Caki2 (cell line): ENCODE results near the gene ZGRF1. TPM values are rescaled to one million over a fixed set of nuclear protein-coding genes. Genes with fewer than 3 reads are reported as not detected.
"Not testable (repeated sequence)": the region's sequence is repeated elsewhere in the genome, so short reads cannot be mapped to it uniquely, and the experiment has no call there.

ENCODE experiments used
- DNase-seq: peaks from one replicate; pipeline ENCODE4 v3.0.0-alpha.2; 2015; ENCODE audit warnings: low read depth
- in situ Hi-C: cut with HindIII; loops from 2 replicates; pipeline ENCODE4 v1.10.0; 2016; ENCODE audit warnings: low sequenced_read_pairs, low pct_unique_long_range_greater_than_20kb, mixed read lengths
- total RNA-seq: library from RNA; depleted of rRNA; stranded (reverse); fragments of >200 nt; shearing (Covaris generic); gene quantifications from 2 replicates; pipeline ENCODE4 v1.2.3, GENCODE V29; 2014; ENCODE audit warnings: low replicate concordance

ZGRF1 gene
- total RNA-seq, 1 experiment from 2014 or later = 3.6 TPM

- DNase-seq = no peak
- in situ Hi-C loops = no loop called here
These were observed 73.1 kb downstream of the ZGRF1 start for GRCh38 chr4:112563431-112564200.

DNA sequence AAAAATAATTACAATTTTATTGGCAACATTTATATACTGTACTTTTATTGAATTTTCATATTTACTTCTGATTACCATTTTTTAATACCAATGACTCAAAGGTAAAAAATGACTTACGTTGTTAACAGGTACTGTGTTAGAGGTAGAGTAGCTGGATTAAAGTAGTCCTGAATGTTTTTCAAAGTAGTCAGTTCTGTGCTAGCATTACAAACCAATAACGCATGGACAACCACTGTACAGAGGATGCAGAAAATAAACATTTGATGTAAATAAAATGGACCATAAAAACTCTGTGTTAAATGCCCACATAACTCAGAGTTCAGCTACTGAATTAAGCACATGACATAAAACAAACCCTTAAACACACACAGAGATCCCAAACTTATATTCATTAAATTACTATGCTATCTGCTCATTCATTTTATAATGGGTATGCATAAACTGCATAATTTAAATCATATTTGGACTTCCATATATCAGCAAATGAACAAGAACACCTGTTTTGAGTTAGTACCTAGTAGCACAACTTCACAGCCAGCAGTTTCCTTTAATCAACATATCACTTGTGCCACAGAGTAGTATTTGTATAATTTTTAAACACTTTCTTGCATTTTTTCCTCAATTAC lies 74.3 kb downstream of the ZGRF1 start:
- in situ Hi-C loops = no loop called here
- no peak for DNase-seq

DNA sequence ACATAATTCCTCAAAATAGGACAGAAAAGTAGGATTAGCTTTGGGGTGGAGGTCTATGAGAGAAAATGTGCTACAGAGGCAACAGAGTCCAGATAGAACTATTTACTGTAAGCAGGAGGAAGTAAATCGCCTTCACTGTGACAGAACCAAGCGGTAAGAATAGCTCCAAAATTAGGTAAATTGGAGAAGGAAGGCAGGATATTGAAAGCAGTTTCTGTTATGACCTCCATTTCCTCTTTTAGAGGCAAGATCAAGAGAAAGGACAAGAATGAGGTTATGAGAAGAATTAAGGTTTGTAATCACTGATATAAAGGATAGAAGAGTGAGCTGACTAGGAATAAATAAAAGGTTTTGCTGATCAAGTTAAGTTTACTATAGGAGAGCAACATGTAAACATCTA lies 76.6 kb downstream of the ZGRF1 start:
- in situ Hi-C loops = no loop called here
- DNase-seq = no peak

DNA sequence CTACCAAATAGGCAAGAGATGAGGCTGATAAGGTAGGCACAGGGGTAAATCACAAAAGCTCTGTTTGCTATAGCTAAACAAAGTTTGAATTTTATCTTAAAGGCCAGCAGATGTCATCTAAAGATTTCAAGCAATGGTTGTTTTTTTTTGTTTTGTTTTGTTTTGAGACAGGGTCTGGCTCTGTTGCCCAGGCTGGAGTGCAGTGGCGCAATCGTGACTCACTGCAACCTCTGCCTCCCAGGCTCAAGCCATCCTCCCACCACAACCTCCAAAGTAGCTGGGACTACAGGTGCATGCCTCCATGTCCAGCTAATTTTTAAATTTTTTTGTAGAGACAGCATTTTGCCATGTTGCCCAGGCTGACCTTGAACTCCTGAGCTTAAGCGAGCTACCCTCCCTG lies 77.7 kb downstream of the ZGRF1 start:
- in situ Hi-C loops = no loop called here
- no peak for DNase-seq

- in situ Hi-C loops = no loop called here
- DNase-seq = no peak
These were observed 78.9 kb downstream of the ZGRF1 start for GRCh38 chr4:112557676-112558411.

DNA sequence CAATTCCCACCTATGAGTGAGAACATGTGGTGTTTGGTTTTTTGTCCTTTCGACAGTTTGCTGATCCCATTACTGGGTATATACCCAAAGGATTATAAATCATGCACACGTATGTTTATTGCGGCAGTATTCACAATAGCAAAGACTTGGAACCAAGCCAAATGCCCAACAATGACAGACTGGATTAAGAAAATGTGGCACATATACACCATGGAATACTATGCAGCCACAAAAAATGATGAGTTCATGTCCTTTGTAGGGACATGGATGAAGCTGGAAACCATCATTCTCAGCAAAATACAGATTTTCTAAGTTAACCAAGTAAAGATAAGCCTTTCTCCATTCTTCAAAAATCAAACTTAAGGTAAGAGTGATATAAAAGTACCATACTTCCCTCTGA lies 82.4 kb downstream of the ZGRF1 start:
- in situ Hi-C loops, DNase-seq: not testable (repeated sequence)

GRCh38 chr4:112552668-112553067 lies 84.0 kb downstream of the ZGRF1 start:
- in situ Hi-C loops = no loop called here
- DNase-seq = peak; percentile 38

- no peak for DNase-seq
- in situ Hi-C loops = no loop called here
These were observed 86.0 kb downstream of the ZGRF1 start for GRCh38 chr4:112550728-112551127.

DNA sequence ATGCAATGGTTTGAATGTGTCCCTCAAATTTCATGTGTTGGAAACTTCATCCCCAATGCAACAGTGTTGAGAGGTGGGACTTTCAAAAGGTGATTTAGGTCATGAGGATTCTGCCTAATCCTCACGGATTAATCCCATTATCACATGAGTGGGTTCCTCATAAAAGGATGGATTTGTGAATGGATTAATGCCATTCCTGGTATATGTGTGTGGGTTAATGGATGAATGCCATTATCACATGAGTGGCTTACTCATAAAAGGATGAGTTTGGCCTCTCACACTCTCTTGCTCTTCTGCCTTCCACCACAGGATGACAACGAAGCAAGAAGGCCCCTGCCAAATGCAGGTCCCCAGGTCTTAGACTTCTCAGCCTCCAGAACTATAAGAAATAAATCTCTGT lies 90.2 kb downstream of the ZGRF1 start:
- DNase-seq = no peak
- in situ Hi-C loops = no loop called here

DNA sequence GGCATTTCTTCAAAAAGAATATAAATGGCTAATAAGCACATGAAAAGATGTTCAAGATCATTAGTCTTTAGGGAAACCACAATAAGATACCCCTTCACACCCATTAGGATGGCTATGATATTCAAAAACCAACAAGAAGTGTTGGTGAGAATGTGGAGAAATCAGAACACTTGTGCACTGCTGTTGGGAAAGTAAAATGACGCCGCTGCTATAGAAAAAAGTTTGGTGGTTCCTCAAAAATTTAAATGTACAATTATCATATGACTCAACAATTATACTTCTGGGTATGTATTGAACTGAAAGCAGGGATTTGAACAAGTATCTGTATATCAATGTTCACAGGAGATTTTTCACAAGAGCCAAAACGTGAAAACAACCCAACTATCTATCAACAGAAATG lies 91.4 kb downstream of the ZGRF1 start:
- in situ Hi-C loops = no loop called here
- no peak for DNase-seq

GRCh38 chr4:112540695-112541094 lies 96.0 kb downstream of the ZGRF1 start:
- no peak for DNase-seq
- in situ Hi-C loops = no loop called here

DNA sequence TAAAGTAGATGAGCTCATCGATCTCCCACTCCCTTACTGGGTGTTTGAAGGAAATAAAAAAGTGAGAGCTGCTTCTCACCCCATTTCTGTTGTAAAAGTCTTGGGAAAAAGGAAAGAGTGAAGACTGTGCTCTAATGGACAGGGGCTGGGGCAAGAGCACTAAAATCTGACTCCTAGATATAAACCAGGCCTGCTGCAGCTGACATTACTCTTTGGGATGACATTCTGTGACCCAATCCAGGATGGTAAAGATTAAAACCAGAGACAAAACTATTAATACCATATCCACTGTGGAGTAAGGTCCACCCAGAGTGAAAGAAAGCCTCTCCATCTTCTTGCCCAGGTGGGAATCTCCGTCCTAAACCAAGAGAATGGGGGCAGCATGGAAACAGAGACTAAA lies 100.6 kb downstream of the ZGRF1 start:
- in situ Hi-C loops = no loop called here
- DNase-seq = no peak

GRCh38 chr4:112532267-112532666 lies 104.4 kb downstream of the ZGRF1 start:
- no peak for DNase-seq
- in situ Hi-C loops = no loop called here

DNA sequence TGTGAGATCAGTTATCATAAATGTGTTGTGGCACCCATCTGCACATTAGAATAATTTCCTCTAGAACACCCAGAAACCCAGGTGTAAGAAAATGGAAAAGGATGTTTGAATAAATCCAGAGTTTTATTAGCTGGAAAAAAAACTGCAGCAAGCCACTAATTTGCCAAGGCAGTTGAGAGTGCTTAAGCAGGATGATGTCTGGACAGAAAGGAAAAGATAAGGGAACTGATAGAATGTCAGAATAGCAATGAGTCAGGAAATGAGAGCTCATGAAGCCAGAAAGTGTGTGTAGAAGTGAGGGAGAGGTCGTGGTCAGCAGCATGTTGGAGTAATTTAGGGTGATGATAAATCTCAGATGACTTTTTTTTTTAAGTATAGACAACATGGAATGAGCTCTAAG lies 105.6 kb downstream of the ZGRF1 start:
- DNase-seq = no peak
- in situ Hi-C loops = no loop called here

DNA sequence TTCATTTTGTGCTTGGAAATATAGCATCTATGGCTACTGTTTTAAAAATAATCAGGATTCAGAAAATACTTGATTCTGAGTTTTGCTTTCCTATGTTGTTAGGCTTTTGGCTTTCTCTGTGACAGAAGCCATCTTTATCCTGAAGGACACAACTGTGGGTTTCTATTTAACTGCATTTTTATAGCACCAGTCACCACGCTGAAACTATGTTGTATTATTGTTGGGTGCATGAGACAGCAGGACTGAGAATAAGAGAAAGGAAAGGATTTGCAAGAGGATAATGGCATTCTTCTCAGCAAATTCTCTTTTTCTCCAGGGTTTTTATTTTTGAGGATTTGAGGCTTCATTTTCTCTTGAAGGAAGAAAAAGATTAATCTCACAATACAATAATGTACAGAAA lies 110.6 kb downstream of the ZGRF1 start:
- in situ Hi-C loops = no loop called here

GRCh38 chr4:112523764-112524505 lies 112.8 kb downstream of the ZGRF1 start:
- in situ Hi-C loops = no loop called here
- no peak for DNase-seq

More for the DNA sequence above, 110.6 kb downstream of the ZGRF1 start:
- DNase-seq = no peak

- DNase-seq = no peak
- in situ Hi-C loops = no loop called here
These were observed 113.5 kb downstream of the ZGRF1 start for GRCh38 chr4:112523008-112523721.

- DNase-seq, in situ Hi-C loops: not testable (repeated sequence)
These were observed 114.3 kb downstream of the ZGRF1 start for GRCh38 chr4:112522431-112522830.
